Dermis blood vessel endothelial cell (primary cell): ENCODE measurements around the gene CRISPLD2. TPM values are rescaled to one million over a fixed set of nuclear protein-coding genes. Genes with fewer than 3 reads are reported as not detected.

Experiments
- DNase-seq: peaks from one replicate; pipeline ENCODE4 v3.0.0; 2010
- total RNA-seq: library from RNA; depleted of rRNA; stranded (reverse); fragments of >200 nt; gene quantifications from 2 replicates; pipeline ENCODE4 v1.2.3, GENCODE V29; 2014

CRISPLD2 gene, protein sequence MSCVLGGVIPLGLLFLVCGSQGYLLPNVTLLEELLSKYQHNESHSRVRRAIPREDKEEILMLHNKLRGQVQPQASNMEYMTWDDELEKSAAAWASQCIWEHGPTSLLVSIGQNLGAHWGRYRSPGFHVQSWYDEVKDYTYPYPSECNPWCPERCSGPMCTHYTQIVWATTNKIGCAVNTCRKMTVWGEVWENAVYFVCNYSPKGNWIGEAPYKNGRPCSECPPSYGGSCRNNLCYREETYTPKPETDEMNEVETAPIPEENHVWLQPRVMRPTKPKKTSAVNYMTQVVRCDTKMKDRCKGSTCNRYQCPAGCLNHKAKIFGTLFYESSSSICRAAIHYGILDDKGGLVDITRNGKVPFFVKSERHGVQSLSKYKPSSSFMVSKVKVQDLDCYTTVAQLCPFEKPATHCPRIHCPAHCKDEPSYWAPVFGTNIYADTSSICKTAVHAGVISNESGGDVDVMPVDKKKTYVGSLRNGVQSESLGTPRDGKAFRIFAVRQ
- total RNA-seq: 0.42 and 1.0 TPM in 2 replicates

- peak; percentile 82 for DNase-seq
Measured at GRCh38 chr16:84819644-84820304, at the start of gene CRISPLD2. TSS of gene CRISPLD2 (plus strand) at chr16:84819985. CDS start at chr16:84838496, 18,511 bp downstream.

DNA sequence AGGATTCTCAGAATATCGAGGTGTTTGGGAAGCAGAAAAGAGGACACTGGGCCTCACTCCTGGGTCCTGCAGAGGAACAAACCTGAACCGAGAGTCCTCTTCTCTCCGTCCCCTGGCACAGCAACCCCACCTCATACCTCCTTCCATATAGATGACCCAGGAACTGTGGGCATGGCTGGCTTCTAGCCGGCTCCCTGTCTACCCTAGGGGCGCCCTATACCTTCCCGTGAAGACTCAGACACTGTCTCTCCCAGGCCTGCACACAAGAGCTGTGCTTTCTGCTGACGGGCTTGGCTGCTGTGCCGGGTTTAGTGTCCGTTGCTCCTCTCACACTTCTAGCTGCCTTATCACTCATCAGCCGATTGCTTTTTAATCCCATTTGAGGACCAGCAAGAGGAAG is 46.5 kb upstream of the CRISPLD2 start:
- no peak for DNase-seq

- peak; percentile 89 for DNase-seq
Measured at GRCh38 chr16:84774810-84775209, 45.0 kb upstream of the CRISPLD2 start.

DNA sequence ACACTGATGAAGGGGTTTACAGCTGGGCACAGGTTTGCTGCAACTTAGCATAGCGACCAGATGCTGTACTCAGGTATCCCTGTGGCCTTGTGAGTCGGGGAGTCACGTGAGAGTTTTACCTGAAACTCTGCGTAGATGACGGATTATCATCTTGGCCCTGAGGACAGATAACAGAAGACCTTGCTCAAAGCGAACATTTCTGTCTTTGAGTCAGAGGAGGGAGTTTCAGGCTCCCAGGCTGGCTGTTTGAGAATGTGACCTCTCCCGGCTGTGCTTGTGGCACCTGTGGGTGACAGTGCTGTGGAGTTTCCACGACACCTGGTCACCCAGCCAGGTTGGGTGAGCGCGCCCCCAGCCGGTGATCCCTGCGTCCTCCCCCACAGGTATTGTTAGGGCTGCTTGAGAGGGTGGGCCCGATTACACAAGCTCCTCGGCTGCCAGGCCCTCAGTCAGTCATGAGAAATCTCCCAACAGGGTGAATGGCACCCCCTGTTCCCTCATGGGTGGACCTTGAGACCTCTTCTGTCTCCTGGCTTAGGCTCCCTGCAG is 44.4 kb upstream of the CRISPLD2 start:
- DNase-seq: no peak

GRCh38 chr16:84777435-84777834 is 42.4 kb upstream of the CRISPLD2 start:
- DNase-seq: no peak

- DNase-seq: no peak
Measured at GRCh38 chr16:84778720-84779119, 41.1 kb upstream of the CRISPLD2 start.

GRCh38 chr16:84780063-84780462 is 39.7 kb upstream of the CRISPLD2 start:
- no peak for DNase-seq

- DNase-seq: no peak
Measured at GRCh38 chr16:84780544-84781376, 39.0 kb upstream of the CRISPLD2 start.

DNA sequence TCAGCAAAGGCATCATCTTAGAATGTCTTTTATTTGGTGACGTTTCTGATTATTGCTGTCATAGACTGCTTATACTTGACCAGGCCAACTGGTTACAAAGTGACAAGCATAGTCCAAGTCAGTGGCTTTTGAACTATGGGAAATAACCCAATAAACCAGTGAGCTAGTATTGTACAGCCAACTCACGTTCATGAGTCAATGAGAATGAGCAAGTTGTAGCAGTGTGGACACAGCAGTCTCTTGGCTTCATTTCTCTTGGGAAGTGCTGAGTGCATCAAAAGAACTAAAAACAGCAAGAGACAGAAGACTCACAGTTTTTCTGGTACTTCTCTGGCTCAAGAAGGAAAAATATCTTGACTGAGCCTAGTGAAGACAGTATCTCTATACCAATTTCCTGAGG is 36.9 kb upstream of the CRISPLD2 start:
- DNase-seq: no peak

GRCh38 chr16:84785843-84786581 is 33.8 kb upstream of the CRISPLD2 start:
- DNase-seq: peak; percentile 40

DNA sequence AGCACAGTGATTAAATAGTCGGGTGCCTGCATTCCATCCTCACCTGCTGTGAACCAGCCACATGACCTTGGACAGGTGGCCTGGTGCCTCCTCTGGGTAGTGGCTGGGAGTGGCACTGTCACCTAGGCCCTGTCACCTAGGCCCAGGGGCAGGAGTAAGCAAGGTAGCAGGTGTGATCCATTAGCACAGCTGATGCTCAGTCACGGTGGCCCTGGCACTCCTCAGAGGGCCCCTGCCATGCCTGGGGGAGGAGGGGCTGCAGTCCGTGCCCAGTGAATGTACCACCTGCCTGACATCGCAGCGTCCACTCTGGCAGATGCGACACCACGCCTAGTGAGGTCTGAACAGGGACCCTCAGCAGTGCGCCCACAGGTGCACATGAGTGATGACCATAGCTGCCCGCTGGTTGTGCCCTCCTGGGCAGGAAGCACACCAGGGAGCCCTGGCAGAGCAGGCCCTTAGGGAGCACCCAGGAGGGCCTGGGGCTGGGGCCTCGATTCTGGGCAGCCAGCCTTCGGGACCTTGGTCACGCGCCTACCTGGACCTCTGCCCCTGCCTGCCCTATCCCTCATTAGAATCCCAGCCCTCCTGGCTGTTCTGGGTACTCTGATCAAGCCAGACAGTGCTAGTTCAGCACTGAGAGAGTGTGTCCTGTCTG is 33.1 kb upstream of the CRISPLD2 start:
- DNase-seq: no peak

DNA sequence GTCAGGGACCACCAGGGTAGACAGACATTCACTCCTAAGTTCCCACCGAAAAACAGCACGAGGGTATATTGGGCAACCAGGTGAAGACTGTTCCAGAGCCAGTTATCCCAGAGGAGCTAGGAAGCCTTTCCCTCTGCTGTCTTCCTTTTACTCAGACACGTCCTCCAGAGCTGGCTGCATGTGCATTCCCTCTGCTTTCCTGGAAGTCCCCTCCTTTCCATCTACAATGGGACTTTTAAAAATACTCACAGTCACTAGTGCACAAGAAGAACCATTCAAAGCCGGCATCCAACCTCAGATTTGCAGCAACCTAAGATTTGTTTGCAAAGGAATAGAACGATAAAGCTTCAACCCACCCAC is 32.5 kb upstream of the CRISPLD2 start:
- DNase-seq: no peak

- DNase-seq: no peak
Measured at GRCh38 chr16:84788920-84789391, 30.8 kb upstream of the CRISPLD2 start.

DNA sequence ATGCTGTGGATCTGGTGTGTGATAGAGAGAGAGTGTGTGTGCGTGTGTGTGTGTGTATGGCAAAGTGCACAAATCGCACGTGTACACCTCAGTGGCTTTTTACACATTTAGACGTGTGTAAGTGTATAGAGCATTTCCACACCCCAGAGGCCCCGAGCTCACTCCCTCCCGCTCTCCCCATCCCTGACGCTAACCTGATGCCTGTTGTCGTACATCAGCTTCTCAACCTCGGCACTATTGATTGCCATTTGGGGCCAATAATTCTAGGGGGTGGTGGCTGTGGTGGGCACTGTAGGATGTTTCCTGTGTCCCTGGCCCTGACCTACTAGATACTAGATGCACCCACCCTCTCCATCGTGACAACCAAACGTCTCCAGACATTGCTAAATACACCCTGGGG is 30.4 kb upstream of the CRISPLD2 start:
- no peak for DNase-seq

GRCh38 chr16:84790301-84790700 is 29.5 kb upstream of the CRISPLD2 start:
- no peak for DNase-seq

- no peak for DNase-seq
Measured at GRCh38 chr16:84791088-84791487, 28.7 kb upstream of the CRISPLD2 start.

DNA sequence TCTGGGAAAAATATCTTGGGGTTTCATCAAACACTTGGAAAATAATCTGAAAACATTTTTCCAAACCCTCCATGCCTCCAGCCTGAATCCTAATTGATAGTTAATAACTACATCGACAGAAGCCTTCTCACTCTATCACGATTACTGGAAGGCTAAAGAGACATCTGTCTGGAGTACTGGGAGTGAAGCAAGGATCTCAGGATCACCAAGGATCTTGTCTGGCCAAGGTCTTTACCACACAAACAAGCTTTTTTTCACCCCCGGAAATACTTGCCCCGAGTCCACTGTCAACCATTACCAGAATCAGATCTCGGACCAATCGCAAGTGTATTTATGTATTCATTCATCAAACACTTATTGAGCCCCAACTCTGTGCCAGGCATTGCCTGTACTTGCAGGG is 28.3 kb upstream of the CRISPLD2 start:
- no peak for DNase-seq

DNA sequence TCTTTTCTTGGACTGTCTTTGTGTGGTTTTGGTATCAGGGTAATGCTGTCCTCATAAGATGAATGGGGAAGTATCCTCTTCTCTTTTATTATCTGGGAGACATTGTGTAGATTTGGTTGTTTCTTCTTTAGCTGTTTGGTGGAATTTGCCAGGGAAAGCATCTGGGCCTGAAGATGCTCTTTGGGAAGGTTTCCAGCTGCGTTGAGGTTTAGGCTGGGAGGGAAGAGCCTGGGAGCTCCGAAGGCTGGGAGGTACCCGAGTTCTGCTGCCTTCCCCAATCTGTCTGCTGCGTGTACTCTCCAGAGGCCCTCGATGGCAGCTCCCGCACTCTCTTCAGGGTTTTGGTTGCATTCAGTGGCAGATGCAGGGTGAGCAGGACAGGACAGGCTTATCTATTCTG is 25.6 kb upstream of the CRISPLD2 start:
- DNase-seq: no peak

- DNase-seq: no peak
Measured at GRCh38 chr16:84794626-84795025, 25.2 kb upstream of the CRISPLD2 start.

GRCh38 chr16:84795329-84796053 is 24.3 kb upstream of the CRISPLD2 start:
- no peak for DNase-seq
